Heart left ventricle (tissue), 13 donors: ENCODE measurements around the gene MRPL48.

Experiments
- CTCF ChIP-seq, 12 donors: fragments of 200-600 bp; sonication (generic) in 4 of 12; IDR thresholded peaks; one replicate each; pipeline versions ENCODE4 v1.5.0 to v1.8.0; 2018 to 2022; ENCODE audit warnings: antibody characterized with exemption in 12 of 12, mild to moderate bottlenecking in 5 of 12
- POLR2A ChIP-seq, 2 donors: fragments of 450-650 bp; IDR thresholded peaks; one replicate each; pipeline ENCODE4 v1.6.1; 2017; ENCODE audit warnings: antibody characterized with exemption in 2 of 2, mild to moderate bottlenecking in 2 of 2, moderate library complexity in 2 of 2
- donor health status: ischemic (EF 13 %, LVEDD 7.1; RV severe dilation, severe dysfunction).
- donor health status: DM: no; HTN: yes; CAD: no.
- donor health status: DM: no; HTN: no; CAD: no.
- donor health status: ischemic (EF 25% LVEDD 6.9; RV normal size, moderate dysfunction).
- donor health status: ischemic (EF 25% LVEDD 5.7; RV mildly dilated, moderate dysfunction).
- donor health status: ischemic (EF 35%, LVEDD 5.7; RV mildly dilated, moderate dysfunction).
- donor health status: nonischemic (EF 11% LVEDD 7.7; RV severe dilation, severe dysfunction).
- donor health status: DM: yes; HTN: yes; CAD: no.
- donor health status: PGD.
- donor health status: ischemic (EF 29% LVEDD 5.4; RV normal size, mild dysfunction).
- donor health status: nonischemic (EF 23%, LVEDD 6.1; RV moderate dilation, normal function).

- no peak for TF ChIP-seq POLR2A (IDR thresholded peaks at IDR 0.05)
- TF ChIP-seq CTCF (IDR thresholded peaks at IDR 0.05) = no peak
Observed at GRCh38 chr11:73866586-73866996, 78.9 kb downstream of the MRPL48 start.
